ENCODE data around the gene ESRRA. TPM values are rescaled to one million over a fixed set of nuclear protein-coding genes. Genes with fewer than 3 reads are reported as not detected.
A peak's percentile ranks its signal among the peaks of the same experiment; 100 is the strongest.

Gene ESRRA
- total and polyA plus RNA-seq, 2 experiments from 2014 or later = 48.8 to 77.0 TPM

GRCh38 chr11:64260147-64260708 is 45.1 kb upstream of the ESRRA start:
- Histone ChIP-seq H3K4me1 (ENCODE audit: low read depth) (no peaks in the 10 kb centered on the region), H3K36me3 (no peaks in the 10 kb centered on the region), H3K9me3 (ENCODE audit: low read depth) (no peaks in the 10 kb centered on the region), H3K27me3 (no peaks in the 10 kb centered on the region), H3K4me3 (no peak overlapping the region), H3K27ac (no peak overlapping the region)
- TF ChIP-seq CTCF (IDR thresholded peaks at IDR 0.05; ENCODE audit: low read depth, low read length) = no peak
- DNase-seq (ENCODE audit: low read depth in 1 of 2, low spot score in 1 of 2) = no peak

GRCh38 chr11:64261556-64262080 is 43.7 kb upstream of the ESRRA start:
- Histone ChIP-seq H3K27ac (no peak overlapping the region), H3K4me3 (no peak overlapping the region), H3K27me3 (no peaks in the 10 kb centered on the region), H3K9me3 (ENCODE audit: low read depth) (no peaks in the 10 kb centered on the region), H3K36me3 (no peaks in the 10 kb centered on the region), H3K4me1 (ENCODE audit: low read depth) (no peaks in the 10 kb centered on the region)
- no peak for TF ChIP-seq CTCF (IDR thresholded peaks at IDR 0.05; ENCODE audit: low read depth, low read length)
- DNase-seq (ENCODE audit: low read depth in 1 of 2, low spot score in 1 of 2) = no peak

- Histone ChIP-seq H3K36me3 (no peaks in the 10 kb centered on the region), H3K4me1 (ENCODE audit: low read depth) (no peaks in the 10 kb centered on the region), H3K9me3 (ENCODE audit: low read depth) (no peaks in the 10 kb centered on the region), H3K27ac (no peak overlapping the region), H3K4me3 (no peak overlapping the region), H3K27me3 (no peaks in the 10 kb centered on the region)
- DNase-seq (ENCODE audit: low read depth in 1 of 2, low spot score in 1 of 2) = no peak
- TF ChIP-seq CTCF (IDR thresholded peaks at IDR 0.05; ENCODE audit: low read depth, low read length) = no peak
Measured at GRCh38 chr11:64262271-64263002, 42.9 kb upstream of the ESRRA start.

- peak in 1 of 2 donors; percentile 62 for DNase-seq (ENCODE audit: low read depth in 1 of 2, low spot score in 1 of 2)
- H3K9me3 ChIP-seq (ENCODE audit: low read depth) = no peaks in the 10 kb centered on the region
- no peaks in the 10 kb centered on the region for H3K27me3 ChIP-seq
- H3K4me3 ChIP-seq = no peak overlapping the region
- no peak overlapping the region for H3K27ac ChIP-seq
- TF ChIP-seq CTCF (IDR thresholded peaks at IDR 0.05; ENCODE audit: low read depth, low read length) = no peak
- no peaks in the 10 kb centered on the region for H3K4me1 ChIP-seq (ENCODE audit: low read depth)
- H3K36me3 ChIP-seq = no peaks in the 10 kb centered on the region
Measured at GRCh38 chr11:64263021-64263946, 42.0 kb upstream of the ESRRA start.

- Histone ChIP-seq H3K36me3 (no peaks in the 10 kb centered on the region), H3K4me1 (ENCODE audit: low read depth) (peaks cover 6% of the 10 kb centered on the region), H3K4me3 (no peak overlapping the region), H3K9me3 (ENCODE audit: low read depth) (no peaks in the 10 kb centered on the region), H3K27ac (no peak overlapping the region), H3K27me3 (no peaks in the 10 kb centered on the region)
- DNase-seq (ENCODE audit: low read depth in 1 of 2, low spot score in 1 of 2) = no peak
- no peak for TF ChIP-seq CTCF (IDR thresholded peaks at IDR 0.05; ENCODE audit: low read depth, low read length)
Measured at GRCh38 chr11:64263947-64264317, 41.4 kb upstream of the ESRRA start.

All from cardiac muscle cell (in vitro differentiated cells and primary cell).